Common myeloid progenitor, CD34-positive (primary cell): Measurements from ENCODE around the gene HS6ST3.

Experiments used
- CTCF ChIA-PET: fragments of 350-600 bp; sonication (Branson Sonifier 250); formaldehyde crosslinking; loops from one replicate; lab custom pipeline; 2021; ENCODE audit warnings: antibody characterized with exemption; lab: Charles Lee
- POLR2A ChIA-PET: fragments of 350-600 bp; sonication (Branson Sonifier 250); formaldehyde crosslinking; loops from one replicate; lab custom pipeline; 2021; ENCODE audit warnings: antibody characterized with exemption; lab: Charles Lee
- DNase-seq, 3 donors: peaks; one replicate each; pipeline versions ENCODE4 v3.0.0 to v3.0.0-alpha.2; 2013
- H3K27ac ChIP-seq, 2 experiments: 1 replicate in 1 of 2; 2 replicates in 1 of 2; pipeline ENCODE4 v1.7.0; 2013; ENCODE audit warnings: inconsistent platforms in 2 of 2, low read length in 2 of 2, mild to moderate bottlenecking in 2 of 2, low read depth in 1 of 2, moderate library complexity in 1 of 2; ENCODE audit not compliant: severe bottlenecking in 2 of 2, insufficient read depth in 1 of 2, poor library complexity in 1 of 2
- H3K27me3 ChIP-seq, 5 experiments: replicated peaks in 2 of 5; 1 replicate in 3 of 5; 2 replicates in 2 of 5; pipeline versions ENCODE4 v1.6.1 to v1.7.0; 2013; ENCODE audit warnings: low read length in 4 of 5, mild to moderate bottlenecking in 2 of 5, moderate library complexity in 2 of 5, inconsistent platforms in 1 of 5; ENCODE audit not compliant: insufficient read depth in 5 of 5, control insufficient read depth in 4 of 5
- H3K36me3 ChIP-seq, 4 experiments: 1 replicate in 2 of 4; 2 replicates in 2 of 4; pipeline versions ENCODE4 v1.6.1 to v1.7.0; 2013; ENCODE audit warnings: low read length in 3 of 4, control low read depth in 1 of 4, mild to moderate bottlenecking in 1 of 4; ENCODE audit not compliant: control insufficient read depth in 4 of 4, insufficient read depth in 4 of 4
- H3K4me1 ChIP-seq, 4 experiments: 1 replicate in 3 of 4; 2 replicates in 1 of 4; pipeline versions ENCODE4 v1.6.1 to v1.7.1; 2013; ENCODE audit warnings: low read length in 3 of 4, mild to moderate bottlenecking in 3 of 4, control low read depth in 1 of 4, inconsistent platforms in 1 of 4, moderate library complexity in 1 of 4; ENCODE audit not compliant: control insufficient read depth in 4 of 4, insufficient read depth in 4 of 4; ENCODE audit errors: control extremely low read depth in 1 of 4
- H3K4me3 ChIP-seq, 7 experiments: 1 replicate in 4 of 7; 2 replicates in 3 of 7; pipeline versions ENCODE4 v1.5.1 to v1.7.0; 2013; ENCODE audit warnings: mild to moderate bottlenecking in 7 of 7, low read length in 6 of 7, moderate library complexity in 6 of 7, inconsistent platforms in 2 of 7, low read depth in 2 of 7, control low read depth in 1 of 7; ENCODE audit not compliant: insufficient read depth in 4 of 7, control insufficient read depth in 1 of 7; ENCODE audit errors: extremely low read depth in 1 of 7
- H3K9me3 ChIP-seq, 5 experiments: 1 replicate in 4 of 5; 2 replicates in 1 of 5; pipeline versions ENCODE4 v1.6.1 to v1.7.1; 2013; ENCODE audit warnings: low read length in 4 of 5, mild to moderate bottlenecking in 2 of 5, inconsistent platforms in 1 of 5, low read depth in 1 of 5, moderate library complexity in 1 of 5; ENCODE audit not compliant: control insufficient read depth in 4 of 5, insufficient read depth in 2 of 5; ENCODE audit errors: control extremely low read depth in 1 of 5
- WGBS: methylation state at CpG from one replicate; pipeline ENCODE4 v1.1.5; 2013; ENCODE audit not compliant: insufficient coverage; 5-methylcytosine and 5-hydroxymethylcytosine counted together

Gene HS6ST3

DNA sequence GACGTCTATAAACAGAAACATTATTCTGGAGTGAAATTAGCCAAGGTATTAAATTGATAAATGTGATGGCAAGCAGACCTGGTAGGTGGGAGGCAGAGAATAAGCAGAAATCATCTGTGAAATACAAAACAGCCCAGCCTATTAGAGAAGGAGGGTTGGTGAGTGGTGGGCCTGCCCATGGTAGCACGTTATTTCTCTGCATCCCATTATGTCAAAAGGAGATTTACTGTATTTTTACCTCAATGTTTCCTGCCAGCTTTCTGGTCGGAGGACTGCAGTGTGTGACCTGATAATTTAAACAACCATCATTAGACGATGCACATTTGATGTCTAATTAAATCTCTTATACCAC is 703.5 kb downstream of the HS6ST3 start:
- no peak overlapping the region for H3K27ac ChIP-seq
- no peaks in the 10 kb centered on the region for H3K4me1 ChIP-seq
- CTCF ChIA-PET = interaction anchor here (0.9 kb wide), 1 partner anchor 27 kb away, joined by 3 read pairs; no protein-coding TSS in a partner anchor
- peaks cover 0 to 1% (median 0%) of the 10 kb centered on the region in 5 experiments for H3K9me3 ChIP-seq
- no peak for DNase-seq
- H3K4me3 ChIP-seq = no peak overlapping the region
- H3K27me3 ChIP-seq = no peaks in the 10 kb centered on the region
- POLR2A ChIA-PET = no interaction called here
- no peaks in the 10 kb centered on the region for H3K36me3 ChIP-seq
- WGBS = 50% methylated on average over 4 of the region's 4 CpGs

DNA sequence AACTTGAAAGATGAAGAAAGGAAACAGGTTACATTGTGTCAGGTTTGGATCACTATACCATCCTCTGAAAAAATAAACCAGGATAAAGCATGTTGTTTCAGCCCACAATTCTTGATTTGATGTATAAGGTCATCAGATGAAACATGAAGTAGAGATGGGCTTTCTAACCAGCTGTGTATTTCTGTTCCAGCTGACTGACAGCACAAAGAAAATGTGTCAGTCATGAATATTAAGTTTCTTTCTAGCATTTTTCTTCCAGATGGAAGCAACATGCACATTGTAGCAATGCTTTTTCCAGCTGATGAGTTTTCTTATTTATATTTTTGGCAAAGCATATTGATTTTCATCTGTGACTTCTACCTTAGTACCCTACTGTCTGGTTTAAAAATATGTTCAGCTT is 704.8 kb downstream of the HS6ST3 start:
- no peaks in the 10 kb centered on the region for H3K27me3 ChIP-seq
- peaks cover 0 to 2% (median 0%) of the 10 kb centered on the region in 5 experiments for H3K9me3 ChIP-seq
- DNase-seq = no peak
- ChIA-PET CTCF (no interaction called here), POLR2A (interaction anchor here (0.6 kb wide), 1 partner anchor 25 kb away, joined by 3 read pairs; no protein-coding TSS in a partner anchor)
- no peak overlapping the region for H3K27ac ChIP-seq
- H3K4me3 ChIP-seq = no peak overlapping the region
- H3K36me3 ChIP-seq = no peaks in the 10 kb centered on the region
- no peaks in the 10 kb centered on the region for H3K4me1 ChIP-seq

DNA sequence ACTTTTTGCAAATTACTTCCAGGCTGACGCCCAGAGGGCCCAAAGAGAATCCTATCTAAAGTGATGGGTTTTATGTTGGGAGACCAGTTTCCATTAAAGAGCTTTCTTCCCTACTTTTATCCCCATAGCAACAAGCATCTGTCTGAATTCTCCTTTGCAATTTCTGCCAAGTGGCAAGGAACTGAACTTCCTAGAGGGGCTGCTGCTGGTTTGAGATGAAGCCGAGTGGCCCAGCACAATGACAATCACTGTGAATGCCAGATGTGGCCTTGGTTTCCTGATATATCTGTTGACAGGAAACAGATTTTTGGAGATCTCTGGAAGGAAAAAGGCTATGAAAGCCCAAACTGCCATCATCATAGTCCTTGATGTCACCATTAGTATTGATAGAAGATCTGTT is 705.8 kb downstream of the HS6ST3 start:
- Histone ChIP-seq H3K27me3 (no peaks in the 10 kb centered on the region), H3K4me3 (no peak overlapping the region), H3K9me3 (peaks cover 0 to 2% (median 0%) of the 10 kb centered on the region in 5 experiments), H3K27ac (no peak overlapping the region), H3K4me1 (no peaks in the 10 kb centered on the region), H3K36me3 (no peaks in the 10 kb centered on the region)
- WGBS = 17% methylated on average over 1 of the region's 2 CpGs
- ChIA-PET CTCF (no interaction called here), POLR2A (no interaction called here)
- DNase-seq = no peak

DNA sequence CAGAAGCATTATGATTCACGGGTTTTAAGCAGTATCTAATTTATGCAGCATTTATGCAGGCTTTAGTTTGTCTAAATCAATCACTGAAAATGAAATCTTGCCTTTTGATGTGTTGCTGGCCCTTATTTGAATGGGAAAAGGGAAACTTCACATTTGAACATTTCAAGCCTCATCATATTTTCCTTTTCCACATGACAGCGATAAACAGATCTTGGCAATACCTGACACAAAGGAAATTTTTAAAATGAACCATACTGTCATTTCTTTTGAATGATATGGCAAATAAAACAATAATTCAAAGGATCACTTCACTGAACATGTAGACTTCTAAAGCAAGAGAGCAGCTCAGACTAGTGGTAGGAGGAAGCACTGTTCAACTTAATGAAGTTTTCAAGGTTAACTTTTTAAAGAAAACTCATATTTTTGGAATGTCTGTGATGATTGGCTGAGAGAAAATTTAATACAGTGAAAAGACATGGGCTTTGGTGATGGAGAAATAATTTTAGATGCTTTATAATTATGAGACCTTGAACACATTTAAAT is 706.3 kb downstream of the HS6ST3 start:
- H3K4me3 ChIP-seq = no peak overlapping the region
- no peaks in the 10 kb centered on the region for H3K4me1 ChIP-seq
- CTCF ChIA-PET = no interaction called here
- 83% methylated on average over 1 of the region's 2 CpGs for WGBS
- H3K27ac ChIP-seq = no peak overlapping the region
- POLR2A ChIA-PET = no interaction called here
- H3K36me3 ChIP-seq = no peaks in the 10 kb centered on the region
- DNase-seq = no peak
- no peaks in the 10 kb centered on the region for H3K27me3 ChIP-seq
- H3K9me3 ChIP-seq = peaks cover 0 to 2% (median 0%) of the 10 kb centered on the region in 5 experiments

DNA sequence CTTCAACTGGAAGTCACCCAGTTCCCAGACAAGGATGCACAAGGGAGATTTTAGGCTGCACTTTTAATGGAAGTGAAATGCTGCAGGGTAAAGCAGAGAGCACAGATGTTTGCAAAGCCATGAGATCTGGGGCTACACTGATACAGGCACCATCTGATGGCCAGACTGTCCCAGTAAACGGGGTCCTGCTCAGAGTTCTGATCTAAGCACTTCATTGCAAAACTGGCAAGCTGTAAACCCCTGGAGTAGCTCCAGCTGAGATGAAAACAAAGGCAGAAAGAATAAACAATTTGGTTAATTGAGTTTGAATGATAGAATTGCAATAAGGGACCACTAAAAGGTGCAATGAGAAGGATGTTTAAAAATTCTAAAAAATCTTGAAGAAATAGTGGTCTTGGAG is 707.2 kb downstream of the HS6ST3 start:
- CTCF ChIA-PET = no interaction called here
- Histone ChIP-seq H3K9me3 (peaks cover 0 to 2% (median 0%) of the 10 kb centered on the region in 5 experiments), H3K27ac (no peak overlapping the region), H3K36me3 (no peaks in the 10 kb centered on the region), H3K4me3 (no peak overlapping the region), H3K27me3 (no peaks in the 10 kb centered on the region), H3K4me1 (no peaks in the 10 kb centered on the region)
- POLR2A ChIA-PET = no interaction called here
- 75% methylated on average over 1 of the region's 1 CpG for WGBS
- no peak for DNase-seq

DNA sequence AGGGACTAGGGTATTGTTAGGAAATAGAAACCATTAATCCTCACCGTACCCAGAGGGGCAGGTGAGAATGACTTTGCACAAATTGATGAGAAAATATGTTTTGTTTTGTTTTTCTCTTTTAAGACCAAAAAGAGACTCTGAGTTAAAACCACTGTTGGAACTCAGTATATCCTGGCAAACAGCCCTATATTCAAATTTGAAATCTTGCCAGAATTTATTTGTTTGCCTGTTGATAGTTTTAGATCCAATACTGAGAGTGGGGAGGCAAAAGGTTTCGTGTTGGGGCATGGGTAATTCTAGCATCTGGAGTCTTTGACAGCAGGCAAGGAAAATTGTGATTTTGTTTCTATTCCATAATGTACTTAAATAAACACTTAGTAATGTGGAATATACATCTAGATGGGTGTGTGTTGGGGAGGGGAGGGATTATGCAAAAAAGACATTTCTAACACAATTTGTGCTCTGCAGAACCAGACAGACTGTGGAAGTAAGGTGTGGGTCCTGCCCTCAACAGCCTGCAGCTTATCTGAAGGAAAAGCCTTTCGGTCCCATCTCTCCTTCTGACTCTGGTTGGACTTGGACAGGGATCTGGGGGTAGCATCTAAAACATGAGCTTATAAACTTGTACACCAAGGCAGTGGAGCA is 713.7 kb downstream of the HS6ST3 start:
- no peak for DNase-seq
- H3K27me3 ChIP-seq = no peaks in the 10 kb centered on the region
- no peaks in the 10 kb centered on the region for H3K36me3 ChIP-seq
- H3K4me1 ChIP-seq = no peaks in the 10 kb centered on the region
- no CpG with 5 or more reads among the region's 3 CpGs for WGBS
- no peak overlapping the region for H3K4me3 ChIP-seq
- POLR2A ChIA-PET = no interaction called here
- CTCF ChIA-PET = no interaction called here
- peaks cover 0 to 2% (median 0%) of the 10 kb centered on the region in 5 experiments for H3K9me3 ChIP-seq
- no peak overlapping the region for H3K27ac ChIP-seq

DNA sequence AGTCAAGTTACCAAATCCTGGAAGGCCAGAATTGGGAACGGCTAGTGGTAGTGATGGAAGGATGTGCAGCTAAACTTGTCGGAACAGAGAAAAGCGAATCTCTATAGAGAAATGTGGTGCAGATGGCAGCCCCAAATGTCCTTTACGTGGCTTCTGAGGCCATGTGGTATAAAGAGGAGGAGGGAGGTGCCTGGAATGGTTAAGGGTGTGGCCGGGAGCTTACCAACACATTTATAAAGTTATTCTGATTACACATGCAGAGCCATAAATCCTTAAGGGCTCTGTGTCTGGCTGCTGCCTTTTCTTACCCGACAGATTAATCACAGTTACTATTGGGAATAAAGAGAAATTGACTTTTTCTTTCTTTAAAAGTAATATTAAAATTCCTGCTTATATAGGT is 714.3 kb downstream of the HS6ST3 start:
- Histone ChIP-seq H3K9me3 (no peaks in the 10 kb centered on the region), H3K27me3 (no peaks in the 10 kb centered on the region), H3K4me1 (no peaks in the 10 kb centered on the region), H3K4me3 (no peak overlapping the region), H3K27ac (no peak overlapping the region), H3K36me3 (no peaks in the 10 kb centered on the region)
- CTCF ChIA-PET = no interaction called here
- 90% methylated on average over 4 of the region's 6 CpGs for WGBS
- DNase-seq = no peak
- POLR2A ChIA-PET = no interaction called here
